Heart right ventricle (tissue), 16 donors: ENCODE measurements around the gene NF2. TPM values are rescaled to one million over a fixed set of nuclear protein-coding genes. Genes with fewer than 3 reads are reported as not detected.

Source experiments
- ATAC-seq, 8 donors: fragments of 200-7000 bp; cut with Tn5 transposase; one replicate each; pipeline ENCODE4 v1.9.1; 2020; ENCODE audit warnings: mild to moderate bottlenecking in 8 of 8, moderate library complexity in 8 of 8, moderate number of reproducible peaks in 1 of 8
- DNase-seq, 2 donors: peaks; one replicate each; pipeline ENCODE4 v3.0.0-alpha.2; 2020
- H3K27ac ChIP-seq, 10 donors: fragments of 200-600 bp; sonication (generic) in 2 of 10; one replicate each; pipeline versions ENCODE4 v1.5.0 to v1.8.0; 2020 to 2022; ENCODE audit warnings: mild to moderate bottlenecking in 3 of 10
- H3K27me3 ChIP-seq, 7 donors: fragments of 200-600 bp; one replicate each; pipeline ENCODE4 v1.8.0; 2021 to 2022; ENCODE audit warnings: mild to moderate bottlenecking in 2 of 7
- H3K36me3 ChIP-seq, 9 donors: fragments of 200-600 bp; sonication (generic) in 1 of 9; one replicate each; pipeline versions ENCODE4 v1.5.0 to v1.8.0; 2020 to 2022; ENCODE audit warnings: mild to moderate bottlenecking in 2 of 9
- H3K4me1 ChIP-seq, 9 donors: fragments of 200-600 bp; sonication (generic) in 1 of 9; one replicate each; pipeline versions ENCODE4 v1.5.0 to v1.8.0; 2020 to 2022; ENCODE audit warnings: mild to moderate bottlenecking in 4 of 9
- H3K4me3 ChIP-seq, 10 donors: fragments of 200-600 bp; sonication (generic) in 2 of 10; one replicate each; pipeline versions ENCODE4 v1.5.0 to v1.8.0; 2020 to 2022; ENCODE audit warnings: mild to moderate bottlenecking in 7 of 10, moderate library complexity in 2 of 10
- H3K9me3 ChIP-seq, 11 donors: fragments of 200-600 bp in 10 of 11; sonication (generic) in 2 of 11; one replicate each; pipeline versions ENCODE4 v1.5.0 to v1.8.0; 2013 to 2022; ENCODE audit warnings: mild to moderate bottlenecking in 2 of 11, control low read depth in 1 of 11, moderate library complexity in 1 of 11
- CTCF ChIP-seq, 9 donors: fragments of 200-600 bp; sonication (generic) in 2 of 9; IDR thresholded peaks; one replicate each; pipeline versions ENCODE4 v1.5.0 to v1.8.0; 2021 to 2022; ENCODE audit warnings: antibody characterized with exemption in 9 of 9, mild to moderate bottlenecking in 5 of 9, moderate library complexity in 1 of 9
- WGBS, 2 donors: extraction: QIAGEN DNeasy Blood & Tissue Kit; methylation state at CpG; one replicate each; pipeline ENCODE4 v1.1.7; 2013; ENCODE audit warnings: inconsistent platforms in 1 of 2; 5-methylcytosine and 5-hydroxymethylcytosine counted together
- intact Hi-C, 10 donors: fragments of 100-400 bp; cut with DNase I; formaldehyde crosslinking; loops; one replicate each; pipeline versions ENCODE4 v1.11.1 to v1.14.2; 2022
- polyA plus RNA-seq, 2 donors: library from polyadenylated mRNA; stranded (reverse); fragments of 200-250 nt; gene quantifications; one replicate each; pipeline ENCODE4 v1.2.3, GENCODE V29; 2013
- total RNA-seq, 10 donors: library from RNA; stranded (reverse); fragmentation: NEBNext Ultra II Directional in 3 of 10; extraction: Animal tissue kit (Norgen Biotek cat#: 25700) in 3 of 10; gene quantifications; one replicate each; pipeline versions ENCODE4 v1.2.1 to v1.2.4, GENCODE V29; 2021 to 2023
- donor health status: Arrhythmogenic right ventricular cardiomyopathy.
- donor health status: ischemic (EF 13 %, LVEDD 7.1; RV severe dilation, severe dysfunction).
- donor health status: healthy with polysubstance abuse.
- donor health status: DM: no; HTN: yes; CAD: no.
- donor health status: DM: no; HTN: no; CAD: no.
- donor health status: ischemic (EF 25% LVEDD 6.9; RV normal size, moderate dysfunction).
- donor health status: ischemic (EF 25% LVEDD 5.7; RV mildly dilated, moderate dysfunction).
- donor health status: healthy.
- donor health status: DM: yes; HTN: yes; CAD: no.
- donor health status: Ischemic cardiomyopathy.
- donor health status: ischemic (EF 35%, LVEDD 5.7; RV mildly dilated, moderate dysfunction).
- donor health status: nonischemic (EF 11% LVEDD 7.7; RV severe dilation, severe dysfunction).
- donor health status: DM: yes; HTN: yes; CAD: no.
- donor health status: PGD.
- donor health status: ischemic (EF 29% LVEDD 5.4; RV normal size, mild dysfunction).
- donor health status: nonischemic (EF 23%, LVEDD 6.1; RV moderate dilation, normal function).

NF2 gene
- total and polyA plus RNA-seq, 12 donors = 9.7 to 59.4 (median 43.8) TPM

DNA sequence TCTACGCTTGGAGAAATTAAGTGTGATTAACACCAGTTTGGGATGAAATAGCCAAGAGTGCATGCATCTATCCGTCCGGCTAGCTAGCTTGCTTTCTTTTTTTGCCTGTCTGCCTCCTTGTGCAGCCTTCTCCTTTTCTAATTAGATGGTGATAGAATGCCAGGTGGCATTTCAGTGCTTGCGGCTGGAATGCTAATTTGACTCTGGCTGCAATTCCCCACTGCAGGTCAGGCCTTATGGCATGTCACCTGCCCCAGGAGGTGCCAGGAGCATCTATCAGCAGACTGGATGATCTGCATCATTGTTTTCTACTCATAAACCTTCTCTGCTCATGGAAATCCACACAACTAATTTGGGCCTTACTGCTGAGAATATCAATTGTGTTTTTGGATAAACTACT, 65.2 kb downstream of the NF2 start:
- DNase-seq (no peak), ATAC-seq (no peak)
- H3K9me3 ChIP-seq = no peaks in the 10 kb centered on the region
- no peak for TF ChIP-seq CTCF (IDR thresholded peaks at IDR 0.05)
- H3K4me3 ChIP-seq = no peak overlapping the region
- WGBS, 2 donors = 95 to 99% methylated on average over 4 of the region's 4 CpGs
- intact Hi-C loops = no loop called here
- no peaks in the 10 kb centered on the region for H3K4me1 ChIP-seq
- H3K36me3 ChIP-seq = peaks cover 0 to 97% (median 33%) of the 10 kb centered on the region in 9 donors
- no peaks in the 10 kb centered on the region for H3K27me3 ChIP-seq
- H3K27ac ChIP-seq = no peak overlapping the region

- WGBS, 2 donors = 91 to 92% methylated on average over 3 of the region's 3 CpGs
- intact Hi-C loops = no loop called here
- no peak for ATAC-seq
These were observed 67.2 kb downstream of the NF2 start for GRCh38 chr22:29670626-29671025.

DNA sequence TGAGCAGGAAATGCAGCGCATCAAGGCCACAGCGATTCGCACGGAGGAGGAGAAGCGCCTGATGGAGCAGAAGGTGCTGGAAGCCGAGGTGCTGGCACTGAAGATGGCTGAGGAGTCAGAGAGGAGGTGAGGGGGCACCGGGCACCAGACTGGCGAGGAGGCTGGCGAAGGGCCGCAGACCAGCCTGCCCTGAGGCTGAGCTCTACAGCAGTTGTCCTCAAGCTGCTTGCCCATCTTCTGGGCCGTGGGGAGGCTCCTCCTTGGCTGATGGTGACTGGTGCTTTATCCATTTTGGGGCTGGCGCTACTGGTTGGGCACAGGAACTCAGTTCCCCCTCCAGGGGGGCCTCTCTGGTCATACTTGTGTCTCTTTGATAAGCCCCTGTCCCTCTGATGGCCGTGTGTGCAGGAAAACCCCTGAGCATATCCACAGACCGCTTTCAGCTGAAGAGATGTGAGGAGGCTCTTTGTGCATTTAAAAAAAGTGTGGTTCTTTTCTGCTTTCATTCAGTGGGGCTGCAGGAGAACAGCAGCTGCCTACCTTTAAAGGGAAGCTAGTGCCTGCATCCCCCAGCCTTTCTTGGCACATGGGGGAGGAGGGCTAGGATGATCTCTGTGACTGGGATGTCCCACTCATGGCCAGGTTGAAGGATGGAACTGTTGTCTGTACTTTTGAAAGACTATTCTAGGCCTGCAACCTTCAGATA, 70.1 kb downstream of the NF2 start:
- H3K4me3 ChIP-seq = no peak overlapping the region
- 92 to 93% methylated on average over 14 of the region's 14 CpGs for WGBS, 2 donors
- no peaks in the 10 kb centered on the region for H3K27me3 ChIP-seq
- intact Hi-C loops = no loop called here
- H3K36me3 ChIP-seq = peaks cover 0 to 99% (median 69%) of the 10 kb centered on the region in 9 donors
- no peak overlapping the region for H3K27ac ChIP-seq
- H3K4me1 ChIP-seq = no peaks in the 10 kb centered on the region
- no peak for TF ChIP-seq CTCF (IDR thresholded peaks at IDR 0.05)
- DNase-seq = no peak
- H3K9me3 ChIP-seq = no peaks in the 10 kb centered on the region
- no peak for ATAC-seq

More at GRCh38 chr22:29670626-29671025, 67.2 kb downstream of the NF2 start:
- no peak for TF ChIP-seq CTCF (IDR thresholded peaks at IDR 0.05)
- no peak overlapping the region for H3K4me3 ChIP-seq
- H3K4me1 ChIP-seq = no peaks in the 10 kb centered on the region
- H3K27ac ChIP-seq = no peak overlapping the region
- DNase-seq = no peak
- no peaks in the 10 kb centered on the region for H3K9me3 ChIP-seq
- H3K27me3 ChIP-seq = no peaks in the 10 kb centered on the region
- peaks cover 0 to 99% (median 50%) of the 10 kb centered on the region in 9 donors for H3K36me3 ChIP-seq

GRCh38 chr22:29674121-29674520, 70.7 kb downstream of the NF2 start:
- intact Hi-C loops = no loop called here
- H3K27ac ChIP-seq = no peak overlapping the region
- H3K36me3 ChIP-seq = peaks cover 0 to 99% (median 63%) of the 10 kb centered on the region in 9 donors
- TF ChIP-seq CTCF (IDR thresholded peaks at IDR 0.05) = no peak
- no peak overlapping the region for H3K4me3 ChIP-seq
- H3K4me1 ChIP-seq = no peaks in the 10 kb centered on the region
- no peaks in the 10 kb centered on the region for H3K9me3 ChIP-seq
- no peaks in the 10 kb centered on the region for H3K27me3 ChIP-seq
- no peak for ATAC-seq
- no peak for DNase-seq
- 87 to 96% methylated on average over 8 of the region's 8 CpGs for WGBS, 2 donors
